GM21717 (cell line): Measurements from ENCODE around the gene DSCAML1.
A peak's percentile ranks its signal among the peaks of the same experiment; 100 is the strongest.

Source experiments
- ATAC-seq: cut with Tn5 transposase; IDR thresholded peaks from one replicate; pipeline ENCODE4 v1.9.1; 2021; ENCODE audit warnings: mild to moderate bottlenecking, moderate library complexity; ENCODE audit not compliant: unreplicated experiment

DSCAML1 gene

DNA sequence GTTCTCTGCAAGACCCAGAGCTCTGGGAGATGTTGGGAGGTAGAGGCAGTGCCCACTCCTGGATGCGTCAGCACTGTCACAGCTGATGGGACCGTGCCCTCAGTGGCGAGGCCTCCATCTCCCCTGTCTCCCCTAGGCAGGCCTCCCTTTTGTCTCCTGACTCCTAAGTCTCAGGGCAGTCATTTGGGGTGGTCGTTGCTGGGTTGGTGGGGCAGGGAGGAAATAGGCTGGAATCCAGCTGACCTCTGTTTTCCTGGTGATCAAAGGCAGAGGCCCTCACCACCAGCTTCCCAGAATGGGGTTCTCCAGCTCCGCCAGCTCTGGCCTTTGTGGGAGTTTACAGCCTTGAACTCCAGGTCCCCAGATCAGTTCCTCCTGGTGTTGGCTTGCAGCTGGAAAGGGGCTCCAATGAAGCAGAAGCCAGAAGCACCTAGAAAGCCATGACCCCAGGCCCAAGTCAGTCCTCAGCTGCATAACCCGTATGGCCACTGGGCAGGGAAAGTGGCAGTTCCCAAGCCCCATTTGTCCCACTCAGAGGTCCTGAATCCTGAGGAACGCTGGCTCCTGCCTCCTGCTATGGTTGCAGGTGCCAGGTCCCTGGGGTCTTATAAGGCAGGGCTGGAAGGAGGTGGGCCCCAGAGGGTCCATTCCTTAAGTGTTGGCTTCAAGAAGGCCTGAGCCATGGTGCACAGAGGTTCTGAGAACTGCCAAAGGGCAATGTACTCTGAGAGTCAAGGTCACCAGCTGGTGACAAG is 34.8 kb upstream of the DSCAML1 start:
- no peak for ATAC-seq

DNA sequence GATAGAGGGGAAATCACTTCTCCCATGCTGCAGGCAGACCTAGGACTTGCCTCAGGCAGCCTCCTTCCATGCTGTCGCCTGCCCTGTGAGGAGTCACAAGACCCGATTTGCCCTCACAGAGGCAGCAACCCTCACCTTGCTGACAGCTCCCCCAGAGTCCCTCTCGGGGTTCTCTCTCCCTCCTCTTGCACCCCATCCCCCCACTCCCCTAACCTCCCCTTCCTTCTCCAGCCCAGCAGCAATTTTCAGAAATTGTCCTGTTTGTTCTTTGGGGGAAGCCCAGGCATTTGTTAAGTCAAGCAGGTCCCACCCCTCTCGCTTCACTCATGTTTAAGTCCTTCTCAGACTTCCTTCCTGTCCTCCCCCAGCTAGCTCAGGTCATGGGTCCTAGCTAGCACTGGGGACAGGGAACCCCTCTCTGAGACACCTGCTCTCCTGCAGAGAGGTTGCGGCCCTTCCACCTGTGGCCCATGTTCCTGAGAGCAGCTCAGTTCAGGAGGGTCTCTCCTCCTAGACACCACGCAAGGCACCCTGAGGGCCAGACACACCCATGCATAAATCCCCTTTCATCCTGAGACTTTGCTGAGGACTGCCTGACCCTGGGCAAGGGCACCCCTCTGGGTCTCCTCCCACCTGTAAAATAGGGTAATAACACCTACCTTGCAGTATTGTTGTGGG is 33.8 kb upstream of the DSCAML1 start:
- no peak for ATAC-seq

DNA sequence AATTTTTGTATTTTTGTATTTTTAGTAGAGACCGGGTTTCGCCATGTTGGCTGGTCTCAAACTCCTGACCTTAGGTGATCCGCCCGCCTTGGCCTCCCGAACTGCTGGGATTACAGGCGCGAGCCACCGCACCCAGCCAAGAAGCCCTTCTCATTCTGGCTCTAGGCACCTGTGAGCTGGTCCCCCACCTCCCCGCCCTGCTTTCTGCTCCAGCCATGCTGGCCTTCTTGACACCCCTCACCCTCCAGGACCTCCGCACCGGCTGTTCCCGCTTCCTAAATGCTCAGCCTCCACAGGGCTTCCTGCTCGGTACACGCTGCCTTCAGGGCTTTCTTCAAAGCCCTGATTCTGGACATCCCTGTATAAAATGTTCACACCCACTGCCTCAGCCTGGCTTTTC is 33.1 kb upstream of the DSCAML1 start:
- no peak for ATAC-seq

DNA sequence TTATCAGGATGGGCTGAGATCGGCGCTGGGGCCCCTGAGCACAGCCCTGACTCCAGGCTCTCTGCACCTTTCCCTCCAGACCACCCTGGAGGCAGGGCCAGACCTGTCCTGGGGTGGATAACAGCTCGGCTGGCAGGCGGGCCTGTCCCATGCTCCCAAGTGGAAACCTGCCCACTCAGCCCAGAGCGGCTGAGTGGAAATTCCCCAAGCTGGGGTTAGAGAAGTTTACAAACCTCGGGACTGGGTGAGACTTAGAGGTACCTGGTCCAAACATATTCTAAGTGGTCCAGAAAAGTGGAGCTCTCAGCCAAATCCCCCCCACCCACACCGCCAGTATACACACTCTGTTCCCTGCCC is 32.3 kb upstream of the DSCAML1 start:
- no peak for ATAC-seq

DNA sequence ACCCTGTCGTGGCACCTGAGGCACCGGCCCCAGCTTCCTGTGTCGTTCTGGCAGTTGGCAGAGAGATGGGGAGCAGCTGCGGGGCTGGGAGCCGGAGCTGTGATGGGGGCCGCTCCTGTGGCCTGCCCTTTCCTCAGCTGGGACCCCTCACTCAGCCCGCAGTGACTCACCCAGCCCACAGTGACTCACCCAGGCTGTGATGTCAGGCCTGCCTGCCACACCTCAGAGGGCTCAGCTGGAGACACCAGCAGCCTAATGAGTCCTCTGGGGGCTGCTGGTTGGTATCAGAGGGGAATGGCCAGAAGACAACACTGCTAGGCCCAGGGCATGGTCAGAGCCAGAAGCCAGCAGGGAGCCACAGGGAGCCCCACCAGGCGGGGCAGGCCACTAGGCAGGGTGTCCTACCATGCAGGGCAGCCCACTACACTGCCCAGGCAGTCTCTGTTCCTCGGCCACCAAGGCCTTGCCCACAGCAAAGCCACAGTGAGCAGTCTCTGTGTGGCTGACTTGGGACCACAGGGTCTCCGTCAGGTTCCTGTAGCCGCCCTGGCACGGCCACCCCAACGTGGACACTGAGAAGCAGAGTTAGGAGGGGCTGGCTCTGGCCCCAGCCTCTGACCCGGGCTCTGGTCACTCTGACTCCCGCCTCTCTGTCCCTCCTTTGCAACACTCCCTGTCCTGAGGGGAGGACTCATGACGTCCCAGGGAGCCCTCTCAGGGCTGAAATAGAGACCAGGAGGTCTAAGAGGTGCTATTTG is 31.8 kb upstream of the DSCAML1 start:
- peak; percentile 48 for ATAC-seq

DNA sequence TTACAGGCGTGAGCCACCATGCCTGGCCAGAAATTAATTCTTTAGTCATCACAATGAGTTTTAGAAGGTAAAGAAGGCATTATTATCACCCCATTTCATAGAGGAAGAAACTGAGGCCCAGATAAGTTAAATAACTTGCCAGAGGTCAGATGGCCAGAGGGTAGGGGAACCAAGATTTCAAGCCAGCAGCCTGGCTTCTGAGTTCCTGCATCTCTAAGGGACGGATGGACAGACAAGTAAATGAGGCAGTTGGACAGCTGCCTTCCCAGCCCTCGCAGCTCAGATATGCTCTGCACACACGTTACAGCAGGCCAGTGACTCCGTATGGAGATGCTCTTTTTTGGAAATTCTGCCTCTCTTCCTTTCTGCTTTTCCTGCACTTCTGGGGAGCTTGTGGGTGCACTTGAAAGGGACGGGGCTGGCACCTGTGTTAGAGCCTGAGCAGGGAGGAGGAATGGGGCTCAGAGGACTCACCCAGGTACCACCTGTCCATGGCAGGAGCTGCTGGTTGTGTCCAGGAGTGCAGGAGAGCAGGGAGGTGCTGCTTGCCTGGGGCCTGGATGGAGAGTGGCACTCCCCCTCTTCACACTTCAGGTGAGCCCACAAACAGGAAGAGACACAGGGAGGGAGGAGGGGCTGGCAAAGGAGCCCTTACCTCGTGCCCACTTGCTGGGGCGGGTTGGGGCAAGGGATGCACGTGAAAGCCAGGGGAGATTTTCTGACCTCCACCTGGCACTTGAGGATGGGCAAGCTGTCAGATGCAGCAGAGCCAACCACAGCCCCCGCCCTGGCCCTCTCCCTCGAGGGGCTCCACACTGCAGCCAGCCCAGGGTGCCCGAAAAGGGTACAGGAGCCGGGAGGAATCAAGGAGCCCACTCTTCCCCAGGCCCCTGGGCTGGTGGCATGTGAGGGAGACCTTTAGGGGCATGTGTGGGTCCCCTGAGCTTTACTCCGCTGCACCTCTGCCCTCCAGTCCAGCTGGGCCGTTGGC is 30.8 kb upstream of the DSCAML1 start:
- no peak for ATAC-seq

DNA sequence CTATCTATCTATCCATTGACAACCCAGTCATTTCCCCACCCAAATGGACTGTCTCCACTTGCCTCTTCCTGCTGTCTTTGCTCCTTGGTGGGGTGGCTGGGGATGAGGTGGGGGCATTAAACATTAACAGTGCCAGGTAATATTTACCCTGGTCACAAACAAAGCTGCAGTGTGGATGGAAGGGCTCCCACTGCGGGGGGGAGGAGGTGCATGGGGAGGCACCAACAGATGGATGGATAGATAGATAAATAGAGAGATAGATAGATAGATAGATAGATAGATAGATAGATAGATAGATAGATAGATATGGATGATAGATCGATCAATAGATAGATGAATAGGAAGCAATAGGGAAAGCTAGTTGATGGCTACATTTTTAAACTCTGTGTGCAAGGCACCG is 29.8 kb upstream of the DSCAML1 start:
- ATAC-seq = no peak

DNA sequence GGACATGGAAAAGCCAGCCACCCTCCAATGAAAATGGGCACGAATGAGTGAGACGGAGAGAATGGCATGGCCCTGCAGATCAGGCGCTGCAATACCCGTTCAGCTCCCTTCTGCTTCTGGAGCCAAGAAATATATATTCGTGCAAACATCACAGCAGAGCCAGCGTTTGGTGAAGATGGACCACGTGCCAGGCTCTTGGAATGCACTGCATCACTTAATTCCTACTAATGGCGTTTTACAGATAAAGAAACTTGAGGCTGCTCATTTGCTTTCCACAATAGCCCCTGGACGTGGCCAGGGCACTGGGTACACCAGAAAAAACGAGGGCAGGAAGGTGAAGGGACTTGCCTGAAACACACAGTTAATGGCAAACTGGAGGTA is 29.2 kb upstream of the DSCAML1 start:
- no peak for ATAC-seq

DNA sequence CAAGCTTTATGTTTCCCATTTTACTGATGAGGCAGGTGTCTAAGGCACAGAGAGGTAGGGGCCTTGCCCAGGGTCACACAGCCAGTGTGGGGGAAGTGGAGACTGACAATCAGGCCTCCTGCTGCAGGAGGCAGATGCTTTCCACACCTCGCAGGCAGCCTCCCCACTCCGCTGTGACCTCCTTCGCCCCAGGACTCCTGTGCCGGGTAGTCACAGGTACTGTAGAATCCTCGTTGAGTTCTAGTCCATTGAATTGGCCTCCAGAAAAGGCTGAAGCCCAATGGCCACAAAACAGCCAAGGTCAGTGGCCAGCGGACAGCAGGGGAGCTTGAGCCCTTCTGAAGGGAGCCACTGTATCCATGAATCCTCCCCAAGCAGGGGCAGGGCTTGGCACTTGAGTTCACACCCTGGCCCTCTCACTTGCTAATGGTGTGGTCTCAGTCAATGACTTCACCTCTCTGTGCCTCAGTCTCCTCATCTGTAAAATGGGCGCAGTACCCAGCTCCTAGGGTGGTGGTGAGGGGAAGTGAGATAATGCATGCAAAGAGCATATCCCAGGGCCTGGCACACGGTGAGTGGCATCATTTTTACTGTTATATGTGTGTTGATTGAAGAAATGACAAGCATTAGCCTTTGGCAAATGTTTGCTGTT is 28.6 kb upstream of the DSCAML1 start:
- ATAC-seq = no peak

DNA sequence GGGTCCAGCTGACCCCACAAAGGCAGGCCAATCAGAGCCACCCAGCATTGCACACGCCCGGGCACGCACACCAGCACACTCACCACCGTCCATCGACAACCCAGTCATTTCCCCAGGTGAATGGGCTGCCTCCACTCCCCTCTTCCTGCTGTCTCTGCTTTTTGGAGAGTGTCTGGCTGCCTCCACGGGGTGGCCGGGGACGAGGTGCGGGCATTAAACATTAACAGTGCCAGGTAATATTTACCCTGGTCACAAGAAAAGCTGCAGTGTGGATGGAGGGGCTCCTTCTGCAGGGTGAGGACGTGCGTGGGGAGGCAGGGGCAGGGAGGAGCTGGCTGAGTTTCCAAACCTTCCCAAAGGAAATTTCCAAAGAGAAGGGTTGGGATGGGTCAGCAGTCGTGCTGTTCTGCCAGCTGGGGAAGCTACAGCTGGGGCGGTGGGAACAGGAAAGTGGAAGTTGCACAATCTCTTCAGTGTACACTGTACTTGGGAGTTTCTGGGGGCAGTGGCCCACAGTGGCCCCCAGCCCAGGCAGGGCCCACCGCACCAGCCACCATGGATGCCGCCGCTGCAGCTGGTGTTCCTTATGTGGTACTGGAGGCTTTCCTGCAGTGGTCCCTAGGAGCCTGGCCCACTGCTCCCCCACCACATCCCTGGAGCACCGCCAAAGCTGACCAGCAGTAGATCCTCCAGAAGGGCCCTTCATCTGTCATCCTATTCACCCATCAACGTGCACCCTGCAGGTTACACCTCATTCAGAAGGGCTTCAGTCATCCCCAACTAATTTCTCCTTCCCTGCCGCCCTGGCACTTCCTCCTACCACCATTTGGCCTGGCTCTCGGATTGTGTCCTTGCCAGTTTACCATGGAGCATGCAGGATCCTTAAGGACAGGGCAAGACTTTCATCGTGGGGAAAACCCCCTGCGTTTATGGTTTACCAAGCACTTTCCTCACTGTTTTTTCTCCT is 27.8 kb upstream of the DSCAML1 start, which contains the start of gene FXYD2:
FXYD2 (minus strand) TSS at position 174 of the 967 bp plus-strand sequence; CDS start at position 108, 66 bp downstream.
- ATAC-seq = no peak

DNA sequence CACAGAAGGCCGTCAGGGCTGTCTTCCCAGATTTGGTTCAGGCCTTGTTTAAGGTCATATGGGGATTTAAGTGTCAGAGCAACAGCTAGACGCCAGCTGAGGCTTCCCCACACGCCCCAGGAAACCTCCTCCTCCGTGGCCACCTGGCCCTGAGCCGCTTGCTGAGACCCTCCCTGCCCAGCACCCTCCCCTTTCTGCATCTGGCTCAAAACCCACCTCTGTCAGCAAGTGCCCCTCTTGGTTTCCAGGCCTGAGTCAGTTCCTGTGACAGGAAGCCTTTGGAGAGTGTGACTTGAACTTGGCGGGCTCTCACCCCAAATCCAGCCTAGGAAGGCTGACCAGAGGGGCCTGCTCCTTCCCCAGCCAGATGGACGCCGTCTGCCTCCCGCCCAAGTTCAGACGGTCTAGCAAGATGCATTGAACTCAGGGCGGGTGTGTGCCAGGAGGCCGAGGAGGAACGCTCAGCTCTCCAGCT is 27.0 kb upstream of the DSCAML1 start:
- ATAC-seq = no peak

DNA sequence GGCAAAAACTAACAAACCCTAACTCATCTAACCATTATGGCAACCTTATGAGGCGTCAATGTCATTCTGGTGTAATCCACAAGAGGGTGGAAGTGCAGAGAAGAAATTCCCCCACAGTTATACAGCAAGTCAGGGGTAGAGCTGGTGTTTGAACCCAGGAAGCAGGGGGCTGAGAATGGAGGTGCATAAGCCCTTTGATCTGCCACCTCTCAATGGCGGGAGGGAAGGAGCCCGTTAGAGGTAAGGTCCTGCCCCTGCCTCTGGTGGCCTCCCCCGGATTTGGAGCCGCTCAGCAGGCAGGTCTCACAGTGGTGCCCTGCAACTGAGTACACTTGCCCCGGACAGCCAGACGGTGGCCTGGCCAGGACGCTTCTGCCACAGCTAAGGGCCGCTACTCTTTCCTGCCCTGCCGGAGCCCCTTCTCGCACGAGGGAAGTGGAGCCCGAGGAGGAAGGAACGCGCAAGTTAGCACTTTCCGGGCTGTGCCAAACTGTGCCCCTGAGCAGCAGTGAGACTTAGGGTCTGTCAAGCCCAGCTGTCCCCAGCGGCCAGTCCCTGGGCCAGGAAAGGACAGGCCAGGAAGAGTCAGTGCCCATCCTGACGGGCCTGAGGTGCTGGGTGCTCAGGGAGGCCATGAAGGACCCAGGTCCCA is 26.4 kb upstream of the DSCAML1 start:
- no peak for ATAC-seq

DNA sequence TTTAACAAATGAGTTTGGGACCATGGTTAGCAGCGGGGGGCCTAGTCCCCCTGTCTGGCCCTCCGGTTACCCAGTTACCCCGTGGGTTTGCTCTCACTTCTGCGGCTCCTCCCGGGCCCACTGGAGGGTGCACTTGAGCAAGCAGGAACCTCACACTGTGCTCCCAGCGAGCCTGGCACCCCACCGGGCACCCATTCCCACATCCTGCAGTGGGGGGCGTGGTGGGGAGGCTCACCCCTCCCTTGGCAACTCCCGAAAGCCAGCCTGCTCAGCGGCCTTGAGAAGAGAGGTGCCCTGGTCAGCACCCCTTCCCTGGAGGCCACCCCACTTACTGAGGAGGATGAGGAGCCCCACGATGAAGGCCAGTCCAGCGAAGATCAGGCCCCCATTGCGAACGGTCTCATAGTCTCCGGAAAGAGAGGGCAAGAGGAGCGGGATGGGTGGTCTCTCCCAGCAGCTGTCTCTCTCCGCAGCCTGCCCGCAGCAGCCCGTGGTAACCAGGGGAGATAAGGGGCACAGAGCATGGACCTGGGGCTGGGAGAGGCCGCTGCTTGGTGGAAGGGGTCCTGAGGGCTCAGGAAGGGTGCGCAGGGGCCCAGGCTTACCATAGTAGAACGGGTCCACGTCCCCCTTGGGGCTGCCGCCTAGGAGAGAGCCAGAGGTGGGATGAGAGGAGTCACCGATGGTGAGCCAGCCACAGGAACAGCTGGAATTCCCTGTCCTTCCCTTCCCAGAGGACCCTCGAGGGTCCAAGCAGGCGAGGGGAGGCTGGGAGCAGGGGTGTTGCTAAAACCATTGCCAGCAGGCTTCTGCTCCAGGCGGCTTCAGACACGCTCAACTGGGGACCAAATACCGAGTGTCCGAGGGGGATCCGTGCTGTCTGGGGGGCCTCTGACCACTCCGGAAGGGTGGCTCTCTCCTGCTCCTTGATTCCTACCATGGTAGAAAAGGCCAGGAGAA is 25.3 kb upstream of the DSCAML1 start:
- no peak for ATAC-seq

DNA sequence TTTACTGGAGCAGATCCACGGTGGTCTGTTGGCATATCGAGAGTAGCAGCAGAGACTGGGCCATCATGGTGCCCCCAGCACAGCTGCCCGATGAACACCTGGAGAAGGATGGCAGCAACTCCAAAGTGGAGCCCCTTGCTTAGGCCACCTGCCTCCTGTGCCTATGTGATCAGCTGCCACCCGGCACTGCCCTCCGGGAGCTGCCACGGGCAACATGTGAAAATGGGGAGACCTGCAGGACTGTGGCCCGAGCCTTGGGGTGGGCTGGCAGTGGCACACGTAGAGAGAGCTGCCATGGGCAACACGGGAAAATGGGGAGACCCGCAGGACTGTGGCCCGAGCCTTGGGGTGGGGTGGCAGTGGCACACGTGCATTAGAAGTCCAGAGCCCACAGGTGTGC is 24.4 kb upstream of the DSCAML1 start:
- ATAC-seq = no peak

DNA sequence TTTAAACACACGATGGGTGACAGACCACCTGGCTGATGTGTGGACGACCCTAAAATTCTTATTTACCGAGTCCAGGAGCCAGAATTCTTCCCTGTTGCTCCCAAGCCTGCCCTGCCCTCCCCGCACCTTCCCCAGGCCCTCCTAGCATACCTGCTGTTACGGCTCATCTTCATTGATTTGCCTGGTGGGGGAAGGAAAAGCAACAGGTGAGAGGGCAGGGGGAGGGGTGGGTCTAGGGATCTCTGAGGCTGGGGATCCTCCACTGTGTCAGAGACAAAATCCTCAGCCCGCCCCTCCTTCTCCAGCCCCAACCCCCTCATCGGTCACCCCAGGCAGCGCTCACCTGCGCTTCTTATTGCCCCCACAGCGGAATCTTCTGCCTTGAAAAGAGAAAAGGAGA is 23.5 kb upstream of the DSCAML1 start:
- no peak for ATAC-seq

DNA sequence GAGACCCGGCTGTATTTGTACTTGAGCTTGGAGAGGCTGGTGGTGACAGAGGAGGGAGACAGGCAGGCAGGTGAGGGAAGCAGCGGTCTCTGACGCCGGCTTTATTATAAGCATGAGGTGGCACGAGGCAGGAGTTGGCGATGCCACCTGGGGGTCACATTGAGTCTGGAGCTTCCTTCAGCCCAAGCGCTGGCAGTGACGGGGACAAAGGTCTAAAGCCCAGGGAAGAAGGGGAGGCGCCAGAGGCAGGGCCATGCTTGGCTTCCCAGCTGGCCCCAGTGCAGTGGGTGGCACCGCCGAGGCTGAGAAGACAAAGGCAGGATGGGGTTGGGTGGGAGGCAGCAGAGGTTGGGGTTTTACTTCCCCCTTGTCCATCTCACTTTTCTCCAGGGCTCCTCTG is 23.1 kb upstream of the DSCAML1 start:
- no peak for ATAC-seq
